Body of pancreas (tissue), 4 donors: ENCODE results near the gene MNT. TPM values are rescaled to one million over a fixed set of nuclear protein-coding genes. Genes with fewer than 3 reads are reported as not detected.

Experiments used
- ATAC-seq: fragments of 150-250 bp; one replicate; pipeline ENCODE4 v1.9.1; 2016
- DNase-seq, 4 donors: peaks; one replicate each; pipeline ENCODE4 v3.0.0-alpha.2; 2019
- H3K27ac ChIP-seq, 4 donors: fragments of 200-600 bp; sonication (generic); 1 replicate in 3 of 4; 2 replicates in 1 of 4; pipeline versions ENCODE4 v1.5.1 to v1.6.1; 2016 to 2019; ENCODE audit warnings: mild to moderate bottlenecking in 1 of 4, mixed read lengths in 1 of 4, moderate library complexity in 1 of 4
- H3K27me3 ChIP-seq, 2 donors: fragments of 200-600 bp; sonication (generic); one replicate each; pipeline ENCODE4 v1.6.0; 2016; ENCODE audit warnings: mild to moderate bottlenecking in 1 of 2
- H3K36me3 ChIP-seq, 2 donors: fragments of 200-600 bp; sonication (generic); replicated peaks in 1 of 2; 2 replicates each; pipeline ENCODE4 v1.5.1; 2016; ENCODE audit warnings: low read depth in 2 of 2; ENCODE audit not compliant: insufficient read depth in 1 of 2
- H3K4me1 ChIP-seq: fragments of 200-600 bp; sonication (generic); one replicate; pipeline ENCODE4 v1.6.0; 2016
- H3K4me3 ChIP-seq, 2 donors: fragments of 200-600 bp; sonication (generic); 1 replicate in 1 of 2; 2 replicates in 1 of 2; pipeline ENCODE4 v1.5.1; 2016 to 2019
- H3K9me3 ChIP-seq, 3 donors: fragments of 200-600 bp; sonication (generic); 1 replicate in 2 of 3; 2 replicates in 1 of 3; pipeline ENCODE4 v1.5.1; 2016
- CTCF ChIP-seq, 7 experiments: fragments of 450-650 bp in 4 of 7; fragments of 200-600 bp in 3 of 7; sonication (generic) in 3 of 7; IDR thresholded peaks; one replicate each; pipeline ENCODE4 v1.5.1; 2016 to 2019; ENCODE audit warnings: antibody characterized with exemption in 7 of 7
- POLR2A ChIP-seq, 3 donors: fragments of 450-650 bp; IDR thresholded peaks; one replicate each; pipeline ENCODE4 v1.6.1; 2016; ENCODE audit warnings: antibody characterized with exemption in 3 of 3, mild to moderate bottlenecking in 2 of 3
- WGBS, 2 donors: methylation state at CpG; one replicate each; pipeline ENCODE4 v1.1.5; 2017; 5-methylcytosine and 5-hydroxymethylcytosine counted together
- intact Hi-C: fragments of 100-400 bp; cut with DNase I; formaldehyde crosslinking; loops from one replicate; pipeline ENCODE4 v1.15.1; 2023
- total RNA-seq, 2 donors: library from RNA; depleted of rRNA; stranded (reverse); fragments of >200 nt; gene quantifications; one replicate each; pipeline ENCODE4 v1.1.0, GENCODE V29; 2016

MNT gene
- total RNA-seq, 2 donors from 2014 or later: 5.4 to 12.2 TPM

- peaks cover 21% of the 10 kb centered on the region for H3K4me1 ChIP-seq
- no peak overlapping the region for H3K4me3 ChIP-seq
- H3K27me3 ChIP-seq: no peaks in the 10 kb centered on the region
- intact Hi-C loops: no loop called here
- WGBS, 2 donors: 22 to 29% methylated on average over 5 of the region's 5 CpGs
- ATAC-seq (peak; percentile 59), DNase-seq (peak; percentile 32 to 68 (median 60))
- H3K9me3 ChIP-seq: no peaks in the 10 kb centered on the region
- H3K27ac ChIP-seq: peak overlapping the region; percentile 15 to 74 (median 66)
- peaks cover 0 to 6% of the 10 kb centered on the region in 2 donors for H3K36me3 ChIP-seq
- TF ChIP-seq POLR2A (IDR thresholded peaks at IDR 0.05) (no peak), CTCF (IDR thresholded peaks at IDR 0.05) (no peak)
Observed at GRCh38 chr17:2436316-2436905, 35.6 kb upstream of the MNT start.

- H3K9me3 ChIP-seq: no peaks in the 10 kb centered on the region
- peaks cover 0 to 3% of the 10 kb centered on the region in 2 donors for H3K36me3 ChIP-seq
- ATAC-seq (peak; percentile 69), DNase-seq (peak; percentile 50 to 84 (median 70))
- intact Hi-C loops: no loop called here
- peak in 1 of 7 experiments; percentile 15 for TF ChIP-seq CTCF (IDR thresholded peaks at IDR 0.05)
- TF ChIP-seq POLR2A (IDR thresholded peaks at IDR 0.05): no peak
- peak overlapping the region; percentile 15 to 74 (median 66) for H3K27ac ChIP-seq
- no peaks in the 10 kb centered on the region for H3K27me3 ChIP-seq
- H3K4me3 ChIP-seq: no peak overlapping the region
- H3K4me1 ChIP-seq: peaks cover 21% of the 10 kb centered on the region
- WGBS, 2 donors: 31 to 48% methylated on average over 9 of the region's 9 CpGs
Observed at GRCh38 chr17:2435862-2436261, 35.0 kb upstream of the MNT start.

- DNase-seq: peak in 1 of 4 donors; percentile 40
- peak; percentile 4 for ATAC-seq
- TF ChIP-seq POLR2A (IDR thresholded peaks at IDR 0.05) (no peak), CTCF (IDR thresholded peaks at IDR 0.05) (no peak)
- 46 to 52% methylated on average over 9 of the region's 9 CpGs for WGBS, 2 donors
- Histone ChIP-seq H3K4me1 (peaks cover 21% of the 10 kb centered on the region), H3K27ac (peak overlapping the region in 3 of 4 donors; percentile 50 to 74 (median 73)), H3K4me3 (no peak overlapping the region), H3K27me3 (no peaks in the 10 kb centered on the region), H3K36me3 (peaks cover 0 to 3% of the 10 kb centered on the region in 2 donors), H3K9me3 (no peaks in the 10 kb centered on the region)
- intact Hi-C loops: no loop called here
Observed at GRCh38 chr17:2435181-2435741, 34.4 kb upstream of the MNT start.

GRCh38 chr17:2433696-2434095 lies 32.8 kb upstream of the MNT start:
- intact Hi-C loops: no loop called here
- Histone ChIP-seq H3K9me3 (no peaks in the 10 kb centered on the region), H3K4me1 (peaks cover 21% of the 10 kb centered on the region), H3K27me3 (no peaks in the 10 kb centered on the region), H3K27ac (no peak overlapping the region), H3K36me3 (peaks cover 0 to 3% of the 10 kb centered on the region in 2 donors), H3K4me3 (no peak overlapping the region)
- ATAC-seq (no peak), DNase-seq (no peak)
- WGBS, 2 donors: 89 to 90% methylated on average over 11 of the region's 11 CpGs
- TF ChIP-seq CTCF (IDR thresholded peaks at IDR 0.05) (no peak), POLR2A (IDR thresholded peaks at IDR 0.05) (no peak)

GRCh38 chr17:2427910-2428309 lies 27.1 kb upstream of the MNT start:
- no peak for TF ChIP-seq POLR2A (IDR thresholded peaks at IDR 0.05)
- no peak for TF ChIP-seq CTCF (IDR thresholded peaks at IDR 0.05)
- H3K27ac ChIP-seq: no peak overlapping the region

More at GRCh38 chr17:2427910-2428309, 27.1 kb upstream of the MNT start:
- H3K4me3 ChIP-seq: no peak overlapping the region
- H3K9me3 ChIP-seq: no peaks in the 10 kb centered on the region
- ATAC-seq (no peak), DNase-seq (no peak)
- H3K4me1 ChIP-seq: no peaks in the 10 kb centered on the region
- whole genome bisulfite sequencing, 2 donors: 94 to 100% methylated on average over 1 of the region's 1 CpG
- no peaks in the 10 kb centered on the region for H3K27me3 ChIP-seq
- H3K36me3 ChIP-seq: no peaks in the 10 kb centered on the region
- intact Hi-C loops: no loop called here
